H1 (cell line): ENCODE data around the gene HAT1. TPM values are rescaled to one million over a fixed set of nuclear protein-coding genes. Genes with fewer than 3 reads are reported as not detected.

ENCODE experiments used
- HDAC2 ChIP-seq, 2 experiments: fragments of 300-600 bp in 1 of 2; sonication (generic) in 1 of 2; IDR thresholded peaks; 2 replicates each; pipeline ENCODE4 v1.6.1; 2011 to 2012; ENCODE audit warnings: low read depth in 2 of 2, low read length in 2 of 2, mild to moderate bottlenecking in 2 of 2, moderate library complexity in 2 of 2, borderline replicate concordance in 1 of 2, inconsistent platforms in 1 of 2
- JUN ChIP-seq: IDR thresholded peaks from 2 replicates; pipeline ENCODE4 v1.6.1; 2011; ENCODE audit warnings: low read depth, mild to moderate bottlenecking, improper control_type of control experiment, low read length
- JUND ChIP-seq: IDR thresholded peaks from 2 replicates; pipeline ENCODE4 v1.6.1; 2011; ENCODE audit warnings: mild to moderate bottlenecking, improper control_type of control experiment, low read length
- POLR2AphosphoS5 ChIP-seq: IDR thresholded peaks from 2 replicates; pipeline ENCODE4 v1.6.1; 2011; ENCODE audit warnings: low read depth, low read length
- RAD21 ChIP-seq, 2 experiments: IDR thresholded peaks in 1 of 2; conservative IDR thresholded peaks in 1 of 2; 2 replicates each; pipeline ENCODE4 v1.6.1; 2011; ENCODE audit warnings: low read depth in 2 of 2, low read length in 2 of 2, improper control_type of control experiment in 1 of 2, inconsistent platforms in 1 of 2, mild to moderate bottlenecking in 1 of 2, moderate library complexity in 1 of 2
- SIN3A ChIP-seq, 2 experiments: IDR thresholded peaks in 1 of 2; conservative IDR thresholded peaks in 1 of 2; 2 replicates each; pipeline ENCODE4 v1.6.1; 2011 to 2012; ENCODE audit warnings: low read length in 2 of 2, improper control_type of control experiment in 1 of 2, low read depth in 1 of 2, mild to moderate bottlenecking in 1 of 2
- SP4 ChIP-seq: IDR thresholded peaks from 2 replicates; pipeline ENCODE4 v1.6.1; 2012; ENCODE audit warnings: low read length, inconsistent platforms
- TAF1 ChIP-seq: IDR thresholded peaks from 2 replicates; pipeline ENCODE4 v1.6.1; 2011; ENCODE audit warnings: mild to moderate bottlenecking, low read depth, low read length
- polyA plus RNA-seq, 7 experiments: library from polyadenylated mRNA; depleted of rRNA in 3 of 7; stranded (reverse) in 5 of 7; unstranded in 2 of 7; fragments of >200 nt in 5 of 7; fragments of 200-250 nt in 2 of 7; gene quantifications; 1 replicate in 5 of 7; 2 replicates in 1 of 7; 4 replicates in 1 of 7; pipeline versions ENCODE4 v1.2.1 to v1.2.3, GENCODE V29; 2011 to 2013; ENCODE audit warnings: missing spikeins in 2 of 7, mixed read lengths in 2 of 7
- total RNA-seq: library from RNA; stranded (reverse); fragmentation: NEBNext Ultra II Directional; extraction: Animal tissue kit (Norgen Biotek cat#: 25700); gene quantifications from 2 replicates; pipeline ENCODE4 v1.2.1, GENCODE V29; 2021

Gene HAT1
- total and polyA plus RNA-seq, 2 of the 8 experiments (the other 6 are each of a cell fraction or from before 2014, with no cell fraction given) = 44.6 to 74.2 TPM

DNA sequence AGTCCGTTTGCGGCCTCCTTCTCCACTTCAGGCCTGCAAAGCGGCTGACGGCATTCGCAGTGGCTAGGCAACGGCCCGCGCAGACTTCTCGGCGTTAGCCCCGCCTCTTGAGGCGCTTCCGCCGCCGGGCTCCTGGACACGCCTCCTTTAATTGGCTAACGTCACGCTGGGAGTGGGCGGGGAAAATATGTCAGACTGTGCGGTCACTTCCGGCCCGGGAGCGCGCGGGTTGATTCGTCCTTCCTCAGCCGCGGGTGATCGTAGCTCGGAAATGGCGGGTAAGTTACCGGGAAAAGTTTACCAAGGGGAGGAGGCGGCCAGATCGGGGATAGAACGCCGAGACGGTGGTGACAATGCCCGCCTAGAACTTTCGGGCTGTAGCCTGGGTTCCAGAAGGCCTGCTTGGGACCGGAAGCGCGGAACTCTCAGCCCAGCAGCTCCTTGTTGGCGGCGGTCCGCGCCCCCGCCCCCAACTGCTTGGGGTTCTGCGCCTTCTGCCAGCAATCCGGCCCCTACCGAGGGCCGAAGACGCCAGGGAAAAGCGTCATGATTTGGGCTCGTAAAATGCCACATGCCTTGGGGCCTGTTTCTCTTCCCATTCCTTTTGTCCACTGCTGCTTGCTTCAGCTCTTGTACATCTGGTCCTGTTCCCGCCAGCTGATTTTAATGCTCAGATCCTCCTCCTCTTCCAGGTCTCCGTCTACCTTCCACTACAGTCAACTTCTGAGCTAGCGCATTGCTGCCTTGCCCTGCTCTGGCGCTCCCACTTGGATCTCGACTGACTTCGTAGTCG is at the start of gene HAT1 (continued):
- no peak for TF ChIP-seq JUN
- TF ChIP-seq POLR2AphosphoS5 = peak; percentile 86
- TF ChIP-seq RAD21 (IDR thresholded peaks at IDR 0.05 in 1 of 2, conservative IDR thresholded peaks at IDR 0.05 in 1 of 2; ENCODE audit: low read depth in 2 of 2, low read length in 2 of 2) = no peak
- TF ChIP-seq SIN3A (conservative IDR thresholded peaks at IDR 0.05 in 1 of 2, IDR thresholded peaks at IDR 0.05 in 1 of 2; ENCODE audit: low read depth in 1 of 2, low read length in 2 of 2) = peak; percentile 84 to 85; a peak in 3 of 4 replicates
- TF ChIP-seq HDAC2 (IDR thresholded peaks at IDR 0.05; ENCODE audit: borderline replicate concordance in 1 of 2, low read depth in 2 of 2, low read length in 2 of 2) = peak in 1 of 2 experiments; percentile 38; a peak in 1 of 4 replicates
- peak; percentile 78 for TF ChIP-seq TAF1
- TF ChIP-seq SP4 = 0 out of 2 replicates have a peak, but pooled peaks have one; percentile 52
- peak; percentile 37; the same call in 1 of the 2 replicates for TF ChIP-seq JUND
- TF ChIP-seq, all 59 proteins: peak for 25
